NCI-H1092 treated with DMSO at 0.1 percent for 48 hours (cell line): ENCODE results near the gene CASK.

Source experiments
- DNase-seq: peaks from one replicate; lab custom pipeline; 2025; lab: John Stamatoyannopoulos, UW

The CASK gene

GRCh38 chrX:41828826-41829225, 94.5 kb downstream of the CASK start:
- DNase-seq, result no peak

- DNase-seq, result no peak
Measured at GRCh38 chrX:41827886-41828285, 95.5 kb downstream of the CASK start.

- DNase-seq, result no peak
Measured at GRCh38 chrX:41825796-41826195, 97.6 kb downstream of the CASK start.

GRCh38 chrX:41824551-41824950, 98.8 kb downstream of the CASK start:
- no peak for DNase-seq

- no peak for DNase-seq
Measured at GRCh38 chrX:41823402-41823801, 100.0 kb downstream of the CASK start.

- no peak for DNase-seq
Measured at GRCh38 chrX:41822892-41823291, 100.5 kb downstream of the CASK start.

GRCh38 chrX:41808047-41808446, 115.3 kb downstream of the CASK start:
- no peak for DNase-seq

- no peak for DNase-seq
Measured at GRCh38 chrX:41802958-41803357, 120.4 kb downstream of the CASK start.

- no peak for DNase-seq
Measured at GRCh38 chrX:41799661-41800060, 123.7 kb downstream of the CASK start.

- no peak for DNase-seq
Measured at GRCh38 chrX:41796577-41796976, 126.8 kb downstream of the CASK start.

- DNase-seq, result no peak
Measured at GRCh38 chrX:41796046-41796445, 127.3 kb downstream of the CASK start.

- DNase-seq, result no peak
Measured at GRCh38 chrX:41789374-41789773, 134.0 kb downstream of the CASK start.

GRCh38 chrX:41785685-41786084, 137.7 kb downstream of the CASK start:
- DNase-seq, result no peak

- peak; percentile 25 for DNase-seq
Measured at GRCh38 chrX:41781500-41781899, 141.9 kb downstream of the CASK start.

GRCh38 chrX:41779941-41780340, 143.4 kb downstream of the CASK start:
- DNase-seq, result no peak

- peak; percentile 57 for DNase-seq
Measured at GRCh38 chrX:41779030-41779564, 144.3 kb downstream of the CASK start.

GRCh38 chrX:41761702-41762101, 161.7 kb downstream of the CASK start:
- no peak for DNase-seq

GRCh38 chrX:41761169-41761568, 162.2 kb downstream of the CASK start:
- no peak for DNase-seq

GRCh38 chrX:41759817-41760216, 163.5 kb downstream of the CASK start:
- no peak for DNase-seq

GRCh38 chrX:41758401-41758800, 165.0 kb downstream of the CASK start:
- no peak for DNase-seq

GRCh38 chrX:41750716-41751115, 172.6 kb downstream of the CASK start:
- DNase-seq, result no peak

- no peak for DNase-seq
Measured at GRCh38 chrX:41739871-41740270, 183.5 kb downstream of the CASK start.

- no peak for DNase-seq
Measured at GRCh38 chrX:41737065-41737464, 186.3 kb downstream of the CASK start.

GRCh38 chrX:41734530-41734929, 188.8 kb downstream of the CASK start:
- DNase-seq, result no peak

- no peak for DNase-seq
Measured at GRCh38 chrX:41733939-41734338, 189.4 kb downstream of the CASK start.
